Thyroid gland (tissue), 4 donors: ENCODE results near the gene HIP1. TPM values are rescaled to one million over a fixed set of nuclear protein-coding genes. Genes with fewer than 3 reads are reported as not detected.
"Not testable (repeated sequence)": the region's sequence is repeated elsewhere in the genome, so short reads cannot be mapped to it uniquely, and the experiment has no call there.

Experiments used
- DNase-seq, 2 donors: peaks; one replicate each; pipeline ENCODE4 v3.0.0-alpha.2; 2019
- H3K27ac ChIP-seq, 3 donors: fragments of 200-600 bp; sonication (generic); 1 replicate in 2 of 3; 2 replicates in 1 of 3; pipeline ENCODE4 v1.5.1; 2016 to 2019; ENCODE audit warnings: mild to moderate bottlenecking in 1 of 3, moderate library complexity in 1 of 3
- H3K27me3 ChIP-seq: fragments of 200-600 bp; sonication (generic); one replicate; pipeline ENCODE4 v1.5.1; 2019
- H3K36me3 ChIP-seq, 2 donors: fragments of 200-600 bp; sonication (generic); one replicate each; pipeline ENCODE4 v1.5.1; 2016 to 2019
- H3K4me1 ChIP-seq, 2 donors: fragments of 200-600 bp; sonication (generic); one replicate each; pipeline ENCODE4 v1.5.1; 2017 to 2019
- H3K4me3 ChIP-seq, 3 donors: fragments of 200-600 bp; sonication (generic); replicated peaks in 1 of 3; 1 replicate in 2 of 3; 2 replicates in 1 of 3; pipeline ENCODE4 v1.5.1; 2016; ENCODE audit warnings: mild to moderate bottlenecking in 1 of 3
- H3K9me3 ChIP-seq: fragments of 200-600 bp; sonication (generic); one replicate; pipeline ENCODE4 v1.5.1; 2017
- CTCF ChIP-seq, 6 experiments: fragments of 200-600 bp in 3 of 6; fragments of 450-650 bp in 3 of 6; sonication (generic) in 3 of 6; IDR thresholded peaks; one replicate each; pipeline ENCODE4 v1.5.1; 2016 to 2019; ENCODE audit warnings: antibody characterized with exemption in 6 of 6, mild to moderate bottlenecking in 2 of 6, inconsistent platforms in 1 of 6, moderate library complexity in 1 of 6
- POLR2A ChIP-seq, 2 donors: fragments of 450-650 bp; IDR thresholded peaks; one replicate each; pipeline ENCODE4 v1.6.1; 2017; ENCODE audit warnings: antibody characterized with exemption in 2 of 2, mild to moderate bottlenecking in 2 of 2, moderate library complexity in 1 of 2
- WGBS, 2 donors: methylation state at CpG; one replicate each; pipeline ENCODE4 v1.1.5; 2017; 5-methylcytosine and 5-hydroxymethylcytosine counted together
- intact Hi-C: fragments of 100-400 bp; cut with DNase I; formaldehyde crosslinking; loops from one replicate; pipeline ENCODE4 v1.15.1; 2023
- total RNA-seq, 4 donors: library from RNA; depleted of rRNA; stranded (reverse); fragments of >200 nt; gene quantifications; one replicate each; pipeline ENCODE4 v1.2.3, GENCODE V29; 2016

HIP1 gene
- total RNA-seq, 4 donors from 2014 or later, result 25.4 to 39.6 (median 28.1) TPM

- Histone ChIP-seq H3K27me3 (no peaks in the 10 kb centered on the region), H3K4me3 (no peak overlapping the region), H3K36me3 (peaks cover 0 to 6% of the 10 kb centered on the region in 2 donors), H3K4me1 (no peaks in the 10 kb centered on the region), H3K27ac (no peak overlapping the region), H3K9me3 (no peaks in the 10 kb centered on the region)
- TF ChIP-seq CTCF (IDR thresholded peaks at IDR 0.05) (no peak), POLR2A (IDR thresholded peaks at IDR 0.05) (no peak)
- no peak for DNase-seq
- intact Hi-C loops, result no loop called here
- 78 to 87% methylated on average over 13 to 16 of the region's 16 CpGs for WGBS, 2 donors
Measured at GRCh38 chr7:75596727-75597614, 141.8 kb downstream of the HIP1 start.

GRCh38 chr7:75595766-75596165 lies 143.0 kb downstream of the HIP1 start:
- no peak for TF ChIP-seq CTCF (IDR thresholded peaks at IDR 0.05)
- TF ChIP-seq POLR2A (IDR thresholded peaks at IDR 0.05), result no peak
- no peak for DNase-seq
- intact Hi-C loops, result no loop called here
- H3K27ac ChIP-seq, result no peak overlapping the region
- peaks cover 0 to 10% of the 10 kb centered on the region in 2 donors for H3K36me3 ChIP-seq
- H3K4me1 ChIP-seq, result no peaks in the 10 kb centered on the region
- H3K4me3 ChIP-seq, result no peak overlapping the region
- WGBS, 2 donors, result 96 to 100% methylated on average over 4 of the region's 4 CpGs
- H3K9me3 ChIP-seq, result no peaks in the 10 kb centered on the region
- H3K27me3 ChIP-seq, result no peaks in the 10 kb centered on the region

- H3K9me3 ChIP-seq, H3K4me1 ChIP-seq, intact Hi-C loops, H3K4me3 ChIP-seq, H3K27me3 ChIP-seq, H3K36me3 ChIP-seq, H3K27ac ChIP-seq, DNase-seq: not testable (repeated sequence)
- 90 to 95% methylated on average over 12 of the region's 12 CpGs for WGBS, 2 donors
Measured at GRCh38 chr7:75593500-75594184, 145.1 kb downstream of the HIP1 start.

GRCh38 chr7:75591467-75592255 lies 147.1 kb downstream of the HIP1 start:
- Histone ChIP-seq H3K4me3 (no peak overlapping the region), H3K27me3 (no peaks in the 10 kb centered on the region), H3K9me3 (no peaks in the 10 kb centered on the region), H3K36me3 (peaks cover under 1 to 4% of the 10 kb centered on the region in 2 donors), H3K27ac (no peak overlapping the region), H3K4me1 (no peaks in the 10 kb centered on the region)
- intact Hi-C loops, result no loop called here
- no peak for DNase-seq
- WGBS, 2 donors, result 97 to 98% methylated on average over 5 of the region's 5 CpGs
- TF ChIP-seq CTCF (IDR thresholded peaks at IDR 0.05) (no peak), POLR2A (IDR thresholded peaks at IDR 0.05) (no peak)

- intact Hi-C loops, result no loop called here
- peaks cover 8 to 16% of the 10 kb centered on the region in 2 donors for H3K36me3 ChIP-seq
- H3K4me3 ChIP-seq, result no peak overlapping the region
- H3K27me3 ChIP-seq, result no peaks in the 10 kb centered on the region
- WGBS, 2 donors, result 91 to 95% methylated on average over 2 of the region's 2 CpGs
- H3K27ac ChIP-seq, result no peak overlapping the region
- H3K9me3 ChIP-seq, result no peaks in the 10 kb centered on the region
- no peak for TF ChIP-seq POLR2A (IDR thresholded peaks at IDR 0.05)
- no peak for TF ChIP-seq CTCF (IDR thresholded peaks at IDR 0.05)
- DNase-seq, result no peak
- no peaks in the 10 kb centered on the region for H3K4me1 ChIP-seq
Measured at GRCh38 chr7:75590373-75591005, 148.3 kb downstream of the HIP1 start.
